Measurements from ENCODE around the gene FAT1. TPM values are rescaled to one million over a fixed set of nuclear protein-coding genes. Genes with fewer than 3 reads are reported as not detected.

The FAT1 gene
- total RNA-seq, 4 donors from 2014 or later = 21.0 to 109 (median 76.4) TPM

DNA sequence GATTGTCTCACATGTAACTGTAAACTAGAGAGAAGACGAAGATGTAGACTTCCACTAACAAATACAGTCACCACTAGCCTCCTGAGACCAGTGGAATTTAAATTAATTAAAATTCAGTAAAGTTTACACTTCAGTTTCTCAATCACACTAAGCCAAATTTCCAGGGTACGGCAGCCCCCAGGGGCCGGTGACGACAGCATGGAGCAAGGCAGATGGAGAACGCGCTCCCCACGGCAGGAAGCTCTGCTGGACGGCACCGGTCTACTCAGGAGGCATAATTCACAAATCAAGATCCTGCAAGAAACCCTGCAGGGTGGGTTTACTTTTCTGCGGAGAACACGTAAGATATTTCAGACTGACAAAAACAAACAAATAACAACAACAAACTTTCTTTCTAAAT is 80.7 kb downstream of the FAT1 start:
- WGBS, 2 donors = 85 to 93% methylated on average over 11 of the region's 11 CpGs
- Histone ChIP-seq H3K9me3 (no peaks in the 10 kb centered on the region), H3K27me3 (no peaks in the 10 kb centered on the region), H3K27ac (no peak overlapping the region), H3K36me3 (peaks cover 0 to 4% (median 0%) of the 10 kb centered on the region in 3 donors), H3K4me3 (no peak overlapping the region), H3K4me1 (peaks cover 0 to 16% (median 0%) of the 10 kb centered on the region in 3 donors)
- no peak for DNase-seq
- intact Hi-C loops (cut with DNase I) = no loop called here
- TF ChIP-seq POLR2A (IDR thresholded peaks at IDR 0.05) = no peak
- TF ChIP-seq, protein P1, sequence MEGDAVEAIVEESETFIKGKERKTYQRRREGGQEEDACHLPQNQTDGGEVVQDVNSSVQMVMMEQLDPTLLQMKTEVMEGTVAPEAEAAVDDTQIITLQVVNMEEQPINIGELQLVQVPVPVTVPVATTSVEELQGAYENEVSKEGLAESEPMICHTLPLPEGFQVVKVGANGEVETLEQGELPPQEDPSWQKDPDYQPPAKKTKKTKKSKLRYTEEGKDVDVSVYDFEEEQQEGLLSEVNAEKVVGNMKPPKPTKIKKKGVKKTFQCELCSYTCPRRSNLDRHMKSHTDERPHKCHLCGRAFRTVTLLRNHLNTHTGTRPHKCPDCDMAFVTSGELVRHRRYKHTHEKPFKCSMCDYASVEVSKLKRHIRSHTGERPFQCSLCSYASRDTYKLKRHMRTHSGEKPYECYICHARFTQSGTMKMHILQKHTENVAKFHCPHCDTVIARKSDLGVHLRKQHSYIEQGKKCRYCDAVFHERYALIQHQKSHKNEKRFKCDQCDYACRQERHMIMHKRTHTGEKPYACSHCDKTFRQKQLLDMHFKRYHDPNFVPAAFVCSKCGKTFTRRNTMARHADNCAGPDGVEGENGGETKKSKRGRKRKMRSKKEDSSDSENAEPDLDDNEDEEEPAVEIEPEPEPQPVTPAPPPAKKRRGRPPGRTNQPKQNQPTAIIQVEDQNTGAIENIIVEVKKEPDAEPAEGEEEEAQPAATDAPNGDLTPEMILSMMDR (IDR thresholded peaks at IDR 0.05) = no peak

DNA sequence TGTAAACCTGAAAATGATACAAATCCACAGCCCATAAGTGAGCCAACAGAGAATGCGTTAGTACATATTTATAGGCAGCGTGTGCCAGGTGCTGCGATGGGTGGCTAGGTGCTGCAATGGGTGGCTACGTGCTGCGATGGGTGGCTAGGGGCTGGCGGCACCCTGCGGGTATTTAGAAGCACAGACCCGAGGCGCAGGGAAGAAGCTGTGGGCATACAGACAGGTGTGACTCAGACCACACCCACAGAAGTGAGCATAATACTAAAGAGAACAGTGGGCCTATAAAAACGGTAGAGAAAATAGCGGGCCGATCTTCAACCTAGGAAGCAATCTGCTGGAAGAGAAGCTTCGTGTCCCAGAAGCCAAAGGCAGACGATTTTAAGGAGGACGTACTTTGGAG is 81.1 kb downstream of the FAT1 start:
- intact Hi-C loops (cut with DNase I) = no loop called here
- no peaks in the 10 kb centered on the region for H3K27me3 ChIP-seq
- TF ChIP-seq, protein P1 (IDR thresholded peaks at IDR 0.05) = no peak
- TF ChIP-seq POLR2A (IDR thresholded peaks at IDR 0.05) = no peak

DNA sequence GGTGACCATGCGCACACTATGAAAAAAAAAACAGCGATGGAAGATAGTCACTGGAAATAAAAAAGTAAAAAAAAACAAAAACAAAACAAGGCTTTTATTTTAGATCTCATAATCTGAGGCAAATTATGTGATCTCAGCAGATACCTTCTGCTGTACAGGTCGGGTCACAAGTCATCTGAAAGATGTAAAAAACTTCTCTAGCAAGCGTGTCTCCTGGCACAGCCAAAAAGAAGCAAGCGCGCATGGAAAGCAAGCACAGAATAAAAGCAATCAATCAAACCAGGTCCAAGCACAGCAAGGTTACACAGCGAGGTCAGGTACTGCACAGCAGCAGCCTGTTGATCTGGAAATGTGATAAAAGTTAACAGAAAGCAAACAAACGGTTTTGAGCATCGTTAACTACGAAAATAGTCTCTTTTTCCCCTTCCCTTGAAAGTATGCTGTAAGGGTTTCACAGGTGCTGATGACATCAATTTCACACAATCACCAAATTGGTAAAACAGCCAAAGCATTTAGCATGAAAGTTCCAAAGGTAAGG is 89.0 kb downstream of the FAT1 start:
- TF ChIP-seq, protein P1 (IDR thresholded peaks at IDR 0.05) = no peak
- TF ChIP-seq POLR2A (IDR thresholded peaks at IDR 0.05) = no peak
- no peaks in the 10 kb centered on the region for H3K27me3 ChIP-seq
- H3K36me3 ChIP-seq = peaks cover 0 to 61% (median 7%) of the 10 kb centered on the region in 3 donors
- no peak overlapping the region for H3K4me3 ChIP-seq
- intact Hi-C loops (cut with DNase I) = no loop called here
- no peak overlapping the region for H3K27ac ChIP-seq
- H3K4me1 ChIP-seq = no peaks in the 10 kb centered on the region
- 82 to 84% methylated on average over 10 of the region's 10 CpGs for WGBS, 2 donors
- H3K9me3 ChIP-seq = no peaks in the 10 kb centered on the region
- DNase-seq = no peak

More for the DNA sequence above, 81.1 kb downstream of the FAT1 start:
- Histone ChIP-seq H3K27ac (no peak overlapping the region), H3K4me1 (peaks cover 0 to 16% (median 0%) of the 10 kb centered on the region in 3 donors), H3K4me3 (no peak overlapping the region), H3K36me3 (peaks cover 0 to 4% (median 0%) of the 10 kb centered on the region in 3 donors), H3K9me3 (no peaks in the 10 kb centered on the region)
- no peak for DNase-seq
- WGBS, 2 donors = 86 to 91% methylated on average over 15 of the region's 15 CpGs

DNA sequence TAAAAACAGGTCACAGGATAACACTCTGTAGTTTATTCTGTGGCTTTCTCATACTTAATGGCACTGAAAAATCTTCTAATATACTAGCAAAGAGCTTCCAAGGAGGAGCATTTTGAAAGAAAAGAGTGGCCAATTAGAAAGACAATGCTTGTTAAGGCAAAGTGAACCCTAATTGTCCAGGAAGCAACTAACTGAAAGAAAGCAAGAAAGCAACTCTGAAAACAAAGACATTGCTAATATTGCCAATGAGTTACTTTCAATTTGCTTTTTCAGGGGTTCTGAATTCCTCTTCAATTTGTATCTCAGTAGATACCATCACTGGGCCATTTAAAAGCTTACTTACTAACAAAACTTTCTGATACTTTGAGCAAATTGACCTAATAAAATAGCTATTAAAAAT is 89.8 kb downstream of the FAT1 start:
- intact Hi-C loops (cut with DNase I) = no loop called here
- Histone ChIP-seq H3K4me1 (no peaks in the 10 kb centered on the region), H3K4me3 (no peak overlapping the region), H3K27me3 (no peaks in the 10 kb centered on the region), H3K27ac (no peak overlapping the region), H3K9me3 (no peaks in the 10 kb centered on the region), H3K36me3 (peaks cover 0 to 66% (median 7%) of the 10 kb centered on the region in 3 donors)
- no peak for DNase-seq
- no peak for TF ChIP-seq POLR2A (IDR thresholded peaks at IDR 0.05)
- TF ChIP-seq, protein P1 (IDR thresholded peaks at IDR 0.05) = no peak

DNA sequence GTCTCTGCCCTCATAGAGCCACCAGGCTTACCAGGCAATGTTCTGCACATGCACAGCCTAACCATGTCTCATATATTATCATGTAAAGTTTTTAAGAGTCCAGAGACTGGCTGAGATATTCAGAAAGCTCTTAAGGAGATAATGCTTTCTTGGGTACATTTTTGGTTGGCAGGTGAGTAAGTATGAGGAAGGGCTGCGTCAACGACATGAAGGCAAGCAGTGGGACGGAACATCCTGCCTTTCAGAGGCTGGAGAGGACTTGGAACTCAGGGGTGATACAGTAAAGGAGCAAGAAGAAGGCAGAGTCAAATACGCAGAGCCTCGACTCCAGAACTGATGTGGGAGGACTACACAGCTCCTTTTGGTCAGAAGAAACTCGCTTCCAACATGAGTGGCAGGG is 93.5 kb downstream of the FAT1 start:
- no peak for DNase-seq
- 85 to 87% methylated on average over 6 of the region's 6 CpGs for WGBS, 2 donors
- H3K36me3 ChIP-seq = peaks cover 0 to 65% (median 7%) of the 10 kb centered on the region in 3 donors

More for the DNA sequence above, 93.5 kb downstream of the FAT1 start:
- Histone ChIP-seq H3K27me3 (no peaks in the 10 kb centered on the region), H3K27ac (no peak overlapping the region), H3K4me1 (no peaks in the 10 kb centered on the region), H3K4me3 (no peak overlapping the region), H3K9me3 (no peaks in the 10 kb centered on the region)
- intact Hi-C loops (cut with DNase I) = no loop called here
- TF ChIP-seq, protein P1 (IDR thresholded peaks at IDR 0.05) = no peak
- no peak for TF ChIP-seq POLR2A (IDR thresholded peaks at IDR 0.05)

Measured in esophagus squamous epithelium (tissue), 5 donors.